GM19025 (cell line): ENCODE data around the gene TRIM10.

Source experiments
- ATAC-seq: cut with Tn5 transposase; IDR thresholded peaks from one replicate; pipeline ENCODE4 v1.9.1; 2021; ENCODE audit warnings: mild to moderate bottlenecking, low read depth, moderate library complexity; ENCODE audit not compliant: unreplicated experiment

The TRIM10 gene, protein sequence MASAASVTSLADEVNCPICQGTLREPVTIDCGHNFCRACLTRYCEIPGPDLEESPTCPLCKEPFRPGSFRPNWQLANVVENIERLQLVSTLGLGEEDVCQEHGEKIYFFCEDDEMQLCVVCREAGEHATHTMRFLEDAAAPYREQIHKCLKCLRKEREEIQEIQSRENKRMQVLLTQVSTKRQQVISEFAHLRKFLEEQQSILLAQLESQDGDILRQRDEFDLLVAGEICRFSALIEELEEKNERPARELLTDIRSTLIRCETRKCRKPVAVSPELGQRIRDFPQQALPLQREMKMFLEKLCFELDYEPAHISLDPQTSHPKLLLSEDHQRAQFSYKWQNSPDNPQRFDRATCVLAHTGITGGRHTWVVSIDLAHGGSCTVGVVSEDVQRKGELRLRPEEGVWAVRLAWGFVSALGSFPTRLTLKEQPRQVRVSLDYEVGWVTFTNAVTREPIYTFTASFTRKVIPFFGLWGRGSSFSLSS

DNA sequence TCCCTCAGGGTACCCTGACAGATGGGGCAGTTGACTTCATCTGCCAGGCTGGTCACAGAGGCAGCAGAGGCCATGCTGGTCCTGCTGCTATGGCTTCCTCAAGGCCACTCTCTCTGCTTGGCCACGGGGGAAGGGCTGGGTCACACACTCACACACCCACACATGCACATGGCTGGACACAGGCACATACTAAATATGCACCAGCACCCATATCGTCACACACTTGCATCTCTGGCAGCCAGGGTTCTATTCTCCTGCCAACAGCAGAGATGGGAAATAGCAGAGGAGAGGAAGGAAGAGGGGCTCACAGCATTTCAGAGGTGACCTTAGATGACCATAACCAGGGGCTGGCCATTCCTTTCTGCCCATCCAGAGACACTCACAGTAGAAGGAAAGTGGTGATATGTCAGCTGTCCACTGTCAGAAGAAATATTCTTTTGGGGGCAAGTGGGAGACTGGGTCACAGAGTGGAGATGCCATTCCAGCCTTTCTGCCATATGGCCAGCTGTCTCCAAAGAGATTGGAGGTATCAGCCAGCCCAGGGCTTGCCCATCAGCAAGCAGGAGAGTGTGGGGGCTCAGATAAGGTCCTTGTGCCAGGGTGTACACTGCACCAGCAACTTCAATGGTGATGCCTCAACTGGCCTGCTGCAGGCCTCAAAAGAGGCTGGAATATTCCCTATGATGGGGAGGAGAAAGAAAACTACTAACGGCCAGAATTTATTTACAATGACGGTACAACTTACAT, at the start of gene TRIM10:
TSS of gene TRIM10 (minus strand) at position 427 of the 747 bp plus-strand sequence. CDS start at position 74, 353 bp downstream.
- no peak for ATAC-seq

DNA sequence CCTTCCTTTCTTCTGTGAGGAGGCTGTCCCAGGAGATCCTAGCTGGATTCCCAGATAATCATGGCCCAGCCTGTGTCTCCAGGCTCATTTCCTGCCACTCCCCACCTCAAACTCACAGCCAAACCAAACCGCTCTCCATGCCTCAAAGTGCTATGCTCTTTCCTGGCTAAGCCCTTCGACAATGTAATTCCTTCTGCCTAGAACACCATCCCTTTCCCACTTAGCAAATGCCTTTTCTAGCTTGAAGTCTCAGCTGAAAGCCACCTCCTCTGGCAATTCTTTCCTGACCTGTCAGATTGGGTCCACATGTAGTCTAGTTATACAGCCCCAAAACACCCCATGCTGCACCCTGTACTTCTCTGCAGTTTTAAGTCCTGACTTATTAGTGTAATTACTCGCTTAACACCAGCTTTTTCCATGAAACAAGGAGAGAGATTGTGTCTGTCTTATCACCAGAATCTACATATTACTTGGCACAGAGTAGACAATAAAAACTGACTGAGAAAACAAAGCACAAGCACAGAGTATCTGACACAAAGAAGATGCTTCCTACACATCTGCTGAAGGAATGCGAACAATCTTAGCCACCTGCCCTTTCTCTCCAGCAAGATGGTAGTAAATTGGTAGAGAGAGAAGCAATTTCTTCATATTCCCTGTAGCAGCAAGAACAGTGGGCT, 46.7 kb upstream of the TRIM10 start:
- no peak for ATAC-seq

- ATAC-seq = no peak
These were observed 46.0 kb upstream of the TRIM10 start for GRCh38 chr6:30206799-30207618.

GRCh38 chr6:30206152-30206551, 45.1 kb upstream of the TRIM10 start:
- ATAC-seq = no peak

- ATAC-seq = no peak
These were observed 43.1 kb upstream of the TRIM10 start for GRCh38 chr6:30204116-30204515.

DNA sequence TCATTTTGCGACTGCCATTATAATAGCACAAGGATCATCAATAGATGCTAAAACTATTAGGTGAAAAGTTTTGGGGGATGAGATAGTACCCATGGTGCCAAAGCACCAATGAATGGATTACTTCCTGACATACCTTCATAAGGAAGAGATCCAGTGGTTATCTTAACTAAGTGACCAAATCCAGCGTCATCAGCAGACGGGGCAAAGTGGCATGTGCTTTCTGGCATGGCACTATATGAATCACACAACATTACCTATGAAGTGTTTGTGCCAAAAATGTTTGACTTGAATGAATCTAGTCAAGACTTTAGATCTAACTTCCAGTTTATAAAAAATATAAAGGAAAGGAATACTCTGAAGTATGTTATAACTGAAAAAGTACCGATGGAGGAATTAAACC, 41.4 kb upstream of the TRIM10 start:
- no peak for ATAC-seq

DNA sequence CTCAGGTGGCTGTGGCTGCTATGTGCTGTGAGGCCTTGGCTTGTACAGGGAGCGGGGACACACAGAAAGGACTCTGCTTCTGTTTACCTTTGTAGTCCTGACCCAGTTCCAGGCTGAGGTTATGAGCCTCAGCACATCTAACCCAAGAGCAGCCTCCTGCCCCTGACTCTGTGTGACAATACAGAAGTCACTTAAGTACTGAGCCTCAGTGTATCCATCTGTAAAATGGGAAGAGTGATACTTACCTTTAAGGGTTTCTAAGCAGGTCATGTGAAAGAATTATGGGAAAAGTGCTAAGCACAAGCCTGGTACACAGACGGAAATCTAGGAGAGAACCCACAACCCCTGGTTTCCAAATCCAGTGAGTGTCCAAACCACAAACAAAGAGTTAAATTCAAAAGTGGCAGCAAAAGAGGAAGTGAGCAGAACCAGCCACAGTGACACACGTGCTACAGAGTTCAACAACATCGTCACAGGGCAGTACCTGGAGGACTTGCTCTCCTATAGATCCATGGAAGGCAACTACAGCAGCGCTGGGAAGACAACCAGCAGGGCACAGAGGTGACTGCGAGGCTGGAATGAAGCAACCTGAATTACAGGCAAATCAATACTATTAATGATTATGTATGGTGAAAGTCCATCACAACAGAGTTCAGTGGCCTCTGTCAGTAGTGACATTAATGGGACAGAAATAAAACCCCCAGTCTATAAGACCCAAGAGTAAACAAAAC, 39.7 kb upstream of the TRIM10 start:
- no peak for ATAC-seq

GRCh38 chr6:30198166-30199084, 37.4 kb upstream of the TRIM10 start:
- ATAC-seq = no peak

- ATAC-seq = no peak
These were observed 35.4 kb upstream of the TRIM10 start for GRCh38 chr6:30196376-30196775.

DNA sequence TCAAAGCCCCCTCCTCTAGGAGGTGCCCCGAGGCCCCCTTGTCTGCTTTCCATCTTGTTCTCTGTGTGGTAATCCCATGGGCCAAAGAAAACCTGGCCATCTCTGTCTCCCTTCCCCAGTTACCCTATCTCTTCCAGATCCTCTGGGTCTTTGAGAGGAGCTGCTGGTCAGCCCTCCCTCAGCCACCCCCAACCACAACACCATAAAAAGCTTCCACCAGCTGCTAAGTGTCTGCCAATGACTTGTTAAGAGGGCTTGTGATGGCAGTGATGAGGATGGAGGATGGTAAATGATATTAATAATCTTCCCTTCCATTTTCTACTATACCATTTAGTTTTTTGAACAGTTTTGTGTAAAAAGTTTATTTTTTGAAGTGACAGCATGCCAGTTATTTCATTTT, 34.9 kb upstream of the TRIM10 start:
- ATAC-seq = no peak

- no peak for ATAC-seq
These were observed 34.0 kb upstream of the TRIM10 start for GRCh38 chr6:30194797-30195690.

GRCh38 chr6:30192076-30192475, 31.1 kb upstream of the TRIM10 start:
- ATAC-seq = no peak

- no peak for ATAC-seq
These were observed 27.5 kb upstream of the TRIM10 start for GRCh38 chr6:30188541-30188940.

DNA sequence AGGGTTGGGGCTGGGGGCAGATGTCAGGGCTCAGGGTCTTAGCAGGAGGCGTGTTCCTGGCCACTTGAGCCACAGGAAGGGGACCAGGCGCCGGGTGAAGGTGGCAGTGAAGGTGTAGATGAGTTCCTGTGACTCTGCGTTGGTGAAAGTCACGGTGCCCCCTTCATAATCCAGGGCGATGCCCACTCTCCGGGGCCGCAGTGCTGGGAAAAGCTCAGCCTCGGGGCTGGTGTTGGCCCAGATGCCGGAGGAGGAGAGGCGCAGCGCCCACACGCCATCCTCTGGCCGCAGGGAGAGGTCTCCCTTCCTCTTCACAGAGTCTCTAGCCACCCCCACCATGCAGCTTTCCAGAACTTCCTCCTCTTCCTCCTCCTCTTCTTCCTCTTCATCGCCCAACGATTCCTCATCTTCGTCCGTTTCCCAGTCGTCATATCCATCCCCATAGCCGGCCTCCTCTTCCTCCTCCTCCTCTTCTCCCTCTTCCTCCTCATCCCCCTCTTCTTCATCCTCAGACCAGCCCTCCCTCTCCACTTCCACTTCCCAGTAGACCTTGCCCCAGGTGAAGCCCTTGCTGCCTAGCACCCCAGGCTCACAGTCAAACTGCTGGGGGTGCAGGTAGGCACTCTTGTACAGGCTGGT, 25.0 kb upstream of the TRIM10 start:
- ATAC-seq = no peak

DNA sequence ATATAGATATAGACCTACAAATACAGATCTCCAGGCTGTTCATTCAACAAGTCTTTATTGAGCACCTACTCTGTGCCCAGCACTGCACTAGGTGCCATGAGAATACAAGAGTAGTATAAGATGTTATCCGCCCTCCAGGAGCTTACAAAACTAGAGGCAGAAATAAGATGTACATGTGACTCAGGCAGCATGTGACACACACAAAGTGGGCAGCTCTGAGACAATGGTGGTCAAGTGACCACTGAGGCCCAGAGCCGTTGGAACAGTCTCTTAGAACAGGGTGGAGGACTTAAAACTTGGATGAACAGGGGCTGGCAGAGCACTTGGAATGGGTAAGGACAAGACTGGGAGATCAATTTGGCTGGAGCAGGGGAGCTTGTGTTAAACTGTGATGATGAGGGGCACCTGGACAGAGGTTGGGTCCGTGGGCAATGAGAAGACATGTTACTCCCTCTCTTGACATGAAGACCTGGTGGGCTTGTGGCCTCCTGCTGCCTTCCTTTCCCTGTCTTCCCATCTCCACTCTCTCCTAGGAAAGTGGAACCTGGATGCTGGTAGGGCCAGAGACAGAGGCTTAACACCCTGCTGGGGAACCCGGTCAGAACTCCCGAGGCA, 23.5 kb upstream of the TRIM10 start:
- ATAC-seq = no peak

DNA sequence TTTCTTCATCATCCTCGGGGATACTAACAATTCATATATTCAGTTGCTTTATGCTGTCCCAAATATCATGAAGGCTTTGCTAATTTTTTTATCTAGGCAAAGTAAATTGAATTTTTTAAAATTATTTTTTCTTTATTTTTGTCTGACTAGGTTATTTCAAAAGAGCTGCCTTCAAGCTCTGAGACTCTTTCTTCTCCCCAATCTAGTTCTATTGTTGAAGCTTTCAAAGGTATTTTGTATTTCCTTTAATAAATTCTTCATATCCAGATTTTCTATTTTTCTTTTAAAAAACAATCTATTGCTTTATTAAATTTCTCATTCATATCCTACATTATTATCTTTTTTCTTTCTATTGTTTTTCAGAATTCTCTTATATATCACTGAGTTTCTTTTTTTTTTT, 19.1 kb upstream of the TRIM10 start:
- ATAC-seq = no peak

- no peak for ATAC-seq
These were observed 17.8 kb upstream of the TRIM10 start for GRCh38 chr6:30178837-30179236.
